ENCODE data around the gene ATP6V1G3. TPM values are rescaled to one million over a fixed set of nuclear protein-coding genes. Genes with fewer than 3 reads are reported as not detected.
"Not testable (repeated sequence)": the region's sequence is repeated elsewhere in the genome, so short reads cannot be mapped to it uniquely, and the experiment has no call there.

Gene ATP6V1G3
- total RNA-seq, 1 donor from 2014 or later, result not detected

DNA sequence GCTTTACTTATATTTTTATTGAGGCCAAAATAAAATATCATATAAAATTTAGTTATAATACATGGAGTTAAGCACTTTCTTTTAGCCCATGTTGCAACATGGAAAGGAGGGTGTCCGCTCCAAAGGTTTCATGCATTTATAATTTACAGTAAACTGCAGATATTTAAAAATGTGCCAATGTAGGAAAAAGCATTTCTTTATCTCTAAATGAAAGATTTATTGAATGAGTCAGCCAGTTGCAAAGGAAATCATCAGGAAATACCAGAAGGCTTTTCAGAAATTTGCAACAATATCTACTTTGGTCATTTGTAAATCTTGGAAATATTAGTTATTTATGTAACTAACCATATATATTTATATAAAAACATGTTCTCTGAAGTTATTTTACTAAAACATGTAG, 12.1 kb downstream of the ATP6V1G3 start:
- no peaks in the 10 kb centered on the region for H3K9me3 ChIP-seq (ENCODE audit: insufficient read depth, low read depth, low read length)
- H3K9ac ChIP-seq (ENCODE audit: low read length), result no peak overlapping the region
- H4K20me1 ChIP-seq (ENCODE audit: insufficient read depth, low read length), result no peaks in the 10 kb centered on the region
- no peaks in the 10 kb centered on the region for H3K36me3 ChIP-seq (ENCODE audit: insufficient read depth, low read length)
- no peak overlapping the region for H3K4me3 ChIP-seq (ENCODE audit: insufficient read depth, low read depth, low read length)
- no peaks in the 10 kb centered on the region for H3K9me3 Mint-ChIP-seq (ENCODE audit: unreplicated experiment)
- H3K27me3 ChIP-seq (ENCODE audit: insufficient read depth, low read length), result no peaks in the 10 kb centered on the region
- TF ChIP-seq EZH2 (IDR thresholded peaks at IDR 0.05; ENCODE audit: insufficient read depth, low read length), result no peak
- TF ChIP-seq, protein P1, sequence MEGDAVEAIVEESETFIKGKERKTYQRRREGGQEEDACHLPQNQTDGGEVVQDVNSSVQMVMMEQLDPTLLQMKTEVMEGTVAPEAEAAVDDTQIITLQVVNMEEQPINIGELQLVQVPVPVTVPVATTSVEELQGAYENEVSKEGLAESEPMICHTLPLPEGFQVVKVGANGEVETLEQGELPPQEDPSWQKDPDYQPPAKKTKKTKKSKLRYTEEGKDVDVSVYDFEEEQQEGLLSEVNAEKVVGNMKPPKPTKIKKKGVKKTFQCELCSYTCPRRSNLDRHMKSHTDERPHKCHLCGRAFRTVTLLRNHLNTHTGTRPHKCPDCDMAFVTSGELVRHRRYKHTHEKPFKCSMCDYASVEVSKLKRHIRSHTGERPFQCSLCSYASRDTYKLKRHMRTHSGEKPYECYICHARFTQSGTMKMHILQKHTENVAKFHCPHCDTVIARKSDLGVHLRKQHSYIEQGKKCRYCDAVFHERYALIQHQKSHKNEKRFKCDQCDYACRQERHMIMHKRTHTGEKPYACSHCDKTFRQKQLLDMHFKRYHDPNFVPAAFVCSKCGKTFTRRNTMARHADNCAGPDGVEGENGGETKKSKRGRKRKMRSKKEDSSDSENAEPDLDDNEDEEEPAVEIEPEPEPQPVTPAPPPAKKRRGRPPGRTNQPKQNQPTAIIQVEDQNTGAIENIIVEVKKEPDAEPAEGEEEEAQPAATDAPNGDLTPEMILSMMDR (IDR thresholded peaks at IDR 0.05; ENCODE audit: insufficient read depth, low read depth, low read length), result no peak
- H3K4me2 ChIP-seq (ENCODE audit: low read length), result peak overlapping the region; percentile 8
- H3K27ac ChIP-seq (ENCODE audit: low read depth, low read length), result no peak overlapping the region
- no peak overlapping the region for H3K4me3 Mint-ChIP-seq (ENCODE audit: unreplicated experiment)
- FAIRE-seq (no peak), DNase-seq (ENCODE audit: low read depth) (peak; percentile 66)
- H3K27me3 Mint-ChIP-seq (ENCODE audit: low read depth, unreplicated experiment), result no peaks in the 10 kb centered on the region
- no peaks in the 10 kb centered on the region for H3K4me1 Mint-ChIP-seq (ENCODE audit: low read depth, unreplicated experiment)
- H3K79me2 ChIP-seq (ENCODE audit: insufficient read depth, low read length), result no peaks in the 10 kb centered on the region
- no peaks in the 10 kb centered on the region for H3K36me3 Mint-ChIP-seq (ENCODE audit: low read depth, unreplicated experiment)
- peaks cover 9% of the 10 kb centered on the region for H3K4me1 ChIP-seq (ENCODE audit: insufficient read depth, low read length)
- H2AFZ ChIP-seq (ENCODE audit: low read depth, low read length), result no peak overlapping the region
- no peak overlapping the region for H3K27ac Mint-ChIP-seq (ENCODE audit: unreplicated experiment)

DNA sequence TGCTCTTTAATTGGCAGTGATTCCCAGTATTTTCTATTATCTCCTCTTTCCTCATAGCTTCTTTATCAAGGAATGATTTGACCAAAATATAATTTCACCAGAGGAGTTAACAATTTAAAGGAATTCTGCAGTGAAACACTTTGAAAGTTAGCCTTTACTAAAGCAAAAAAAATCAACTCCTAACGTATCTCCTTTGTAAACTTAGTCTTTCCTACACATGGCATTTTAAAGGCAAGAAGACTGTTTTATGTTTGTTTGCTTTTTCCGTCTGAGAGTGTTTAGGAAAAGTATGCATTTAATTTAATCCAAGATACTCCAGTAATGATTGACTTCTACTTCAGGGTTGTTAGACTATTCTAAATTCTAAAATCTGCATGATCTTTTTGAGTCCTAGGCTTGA, 15.9 kb downstream of the ATP6V1G3 start:
- TF ChIP-seq, protein P1 (IDR thresholded peaks at IDR 0.05; ENCODE audit: insufficient read depth, low read depth, low read length), result no peak
- TF ChIP-seq EZH2 (IDR thresholded peaks at IDR 0.05; ENCODE audit: insufficient read depth, low read length), result no peak
- Histone ChIP-seq H4K20me1 (ENCODE audit: insufficient read depth, low read length) (no peaks in the 10 kb centered on the region), H3K36me3 (ENCODE audit: insufficient read depth, low read length) (no peaks in the 10 kb centered on the region), H3K79me2 (ENCODE audit: insufficient read depth, low read length) (no peaks in the 10 kb centered on the region), H3K9ac (ENCODE audit: low read length) (no peak overlapping the region), H3K4me1 (ENCODE audit: insufficient read depth, low read length) (peaks cover 10% of the 10 kb centered on the region), H3K4me3 (ENCODE audit: insufficient read depth, low read depth, low read length) (no peak overlapping the region), H2AFZ (ENCODE audit: low read depth, low read length) (no peak overlapping the region), H3K27ac (ENCODE audit: low read depth, low read length) (no peak overlapping the region), H3K4me2 (ENCODE audit: low read length) (no peak overlapping the region), H3K9me3 (ENCODE audit: insufficient read depth, low read depth, low read length) (no peaks in the 10 kb centered on the region), H3K27me3 (ENCODE audit: insufficient read depth, low read length) (no peaks in the 10 kb centered on the region)
- Mint-ChIP-seq H3K27me3 (ENCODE audit: low read depth, unreplicated experiment) (no peaks in the 10 kb centered on the region), H3K4me3 (ENCODE audit: unreplicated experiment) (no peak overlapping the region), H3K9me3 (ENCODE audit: unreplicated experiment) (no peaks in the 10 kb centered on the region), H3K27ac (ENCODE audit: unreplicated experiment) (no peak overlapping the region), H3K36me3 (ENCODE audit: low read depth, unreplicated experiment) (no peaks in the 10 kb centered on the region), H3K4me1 (ENCODE audit: low read depth, unreplicated experiment) (no peaks in the 10 kb centered on the region)
- DNase-seq (ENCODE audit: low read depth), result no peak
- no peak for FAIRE-seq

DNA sequence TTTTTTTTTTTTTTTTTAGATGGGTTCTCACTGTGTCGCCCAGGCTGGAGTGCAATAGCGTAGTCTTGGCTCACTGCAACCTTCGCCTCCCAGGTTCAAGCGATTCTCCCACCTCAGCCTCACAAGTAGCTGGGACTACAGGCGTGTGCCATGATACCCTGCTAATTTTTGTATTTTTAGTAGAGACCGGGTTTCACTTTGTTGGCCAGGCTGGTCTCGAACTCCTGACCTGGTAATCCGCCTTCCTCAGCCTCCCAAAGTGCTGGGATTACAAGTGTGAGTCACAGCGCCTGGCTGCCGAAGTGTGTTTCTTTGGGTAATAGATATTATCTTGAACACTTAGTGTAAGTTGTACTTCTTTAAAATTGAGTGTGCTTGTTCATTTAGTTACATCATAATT, 16.4 kb downstream of the ATP6V1G3 start:
- H3K9ac ChIP-seq (ENCODE audit: low read length); H3K27ac Mint-ChIP-seq (ENCODE audit: unreplicated experiment); H2AFZ ChIP-seq (ENCODE audit: low read depth, low read length): not testable (repeated sequence)

More for the DNA sequence above, 16.4 kb downstream of the ATP6V1G3 start:
- not testable (repeated sequence) for H3K27me3 ChIP-seq (ENCODE audit: insufficient read depth, low read length); H3K9me3 Mint-ChIP-seq (ENCODE audit: unreplicated experiment); H3K4me1 ChIP-seq (ENCODE audit: insufficient read depth, low read length); H3K79me2 ChIP-seq (ENCODE audit: insufficient read depth, low read length); H3K27me3 Mint-ChIP-seq (ENCODE audit: low read depth, unreplicated experiment); H4K20me1 ChIP-seq (ENCODE audit: insufficient read depth, low read length); H3K36me3 ChIP-seq (ENCODE audit: insufficient read depth, low read length); H3K4me2 ChIP-seq (ENCODE audit: low read length); H3K36me3 Mint-ChIP-seq (ENCODE audit: low read depth, unreplicated experiment); H3K4me3 ChIP-seq (ENCODE audit: insufficient read depth, low read depth, low read length); H3K4me3 Mint-ChIP-seq (ENCODE audit: unreplicated experiment); DNase-seq (ENCODE audit: low read depth); H3K27ac ChIP-seq (ENCODE audit: low read depth, low read length); H3K4me1 Mint-ChIP-seq (ENCODE audit: low read depth, unreplicated experiment); FAIRE-seq; H3K9me3 ChIP-seq (ENCODE audit: insufficient read depth, low read depth, low read length)
